RCC 7860 (cell line): ENCODE results near the gene FAM72B.
"Not testable (repeated sequence)": the region's sequence is repeated elsewhere in the genome, so short reads cannot be mapped to it uniquely, and the experiment has no call there.

Experiments used
- DNase-seq: peaks from one replicate; pipeline ENCODE4 v3.0.0-alpha.2; 2015; ENCODE audit warnings: low spot score
- FAIRE-seq: peaks from 2 replicates; lab custom pipeline; 2012; peaks lifted over from hg19 to GRCh38; lab: Jason Lieb, UNC

Gene FAM72B

DNA sequence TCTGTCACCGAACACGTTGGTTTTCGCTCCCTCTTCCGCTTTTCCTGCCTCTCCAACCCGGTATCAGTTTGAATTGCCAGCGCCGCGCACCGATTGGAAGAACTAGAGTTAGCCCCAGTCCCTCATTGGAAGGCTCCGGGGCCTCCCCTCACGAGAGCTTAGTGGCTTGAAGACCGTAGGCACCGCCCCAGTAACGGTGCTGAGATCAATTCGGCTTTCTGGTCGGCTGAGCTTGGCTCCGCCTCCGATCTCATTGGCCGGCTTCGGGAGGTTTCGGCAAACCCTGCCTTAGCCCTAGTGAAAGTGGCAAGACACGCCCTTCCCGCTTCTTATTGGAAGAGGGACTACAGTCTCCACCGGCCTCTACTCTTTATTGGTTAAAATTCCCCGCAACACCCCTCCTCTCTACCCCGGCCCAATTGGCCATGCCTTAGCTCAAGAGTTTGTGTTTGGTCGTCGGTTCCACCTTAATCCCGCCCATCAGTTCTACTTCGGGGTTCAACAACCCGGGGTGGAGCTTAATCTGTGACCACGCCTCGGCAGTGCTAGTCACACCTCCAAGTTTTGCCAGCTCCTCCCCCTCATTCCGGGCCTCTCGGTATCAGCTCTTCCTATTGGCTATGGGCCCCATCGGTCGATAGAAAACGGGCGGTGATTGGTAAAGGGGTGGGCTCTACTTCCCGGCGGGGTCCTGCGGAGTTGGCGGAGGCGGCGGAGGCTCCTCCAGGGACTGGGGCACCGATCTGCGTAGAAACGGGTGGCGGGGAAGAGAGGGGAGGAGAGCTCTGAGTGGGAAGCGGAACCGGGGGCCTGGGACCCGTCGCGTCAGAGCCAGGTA lies at the start of gene FAM72B, which contains the start of gene SRGAP2C:
Gene FAM72B (minus strand): TSS at position 51 of the 838 bp plus-strand sequence. CDS start 851 bp downstream, outside the sequence.
Gene SRGAP2C (plus strand): TSS at position 686 of the 838 bp plus-strand sequence. CDS start 2,472 bp downstream, outside the sequence.
- DNase-seq: peak; percentile 98
- peak; percentile 95 for FAIRE-seq

- DNase-seq: not testable (repeated sequence)
- FAIRE-seq: peak; percentile 65
Observed at GRCh38 chr1:121232445-121233125, 48.4 kb upstream of the FAM72B start.

- not testable (repeated sequence) for FAIRE-seq, DNase-seq
Observed at GRCh38 chr1:121230636-121231035, 46.5 kb upstream of the FAM72B start.

DNA sequence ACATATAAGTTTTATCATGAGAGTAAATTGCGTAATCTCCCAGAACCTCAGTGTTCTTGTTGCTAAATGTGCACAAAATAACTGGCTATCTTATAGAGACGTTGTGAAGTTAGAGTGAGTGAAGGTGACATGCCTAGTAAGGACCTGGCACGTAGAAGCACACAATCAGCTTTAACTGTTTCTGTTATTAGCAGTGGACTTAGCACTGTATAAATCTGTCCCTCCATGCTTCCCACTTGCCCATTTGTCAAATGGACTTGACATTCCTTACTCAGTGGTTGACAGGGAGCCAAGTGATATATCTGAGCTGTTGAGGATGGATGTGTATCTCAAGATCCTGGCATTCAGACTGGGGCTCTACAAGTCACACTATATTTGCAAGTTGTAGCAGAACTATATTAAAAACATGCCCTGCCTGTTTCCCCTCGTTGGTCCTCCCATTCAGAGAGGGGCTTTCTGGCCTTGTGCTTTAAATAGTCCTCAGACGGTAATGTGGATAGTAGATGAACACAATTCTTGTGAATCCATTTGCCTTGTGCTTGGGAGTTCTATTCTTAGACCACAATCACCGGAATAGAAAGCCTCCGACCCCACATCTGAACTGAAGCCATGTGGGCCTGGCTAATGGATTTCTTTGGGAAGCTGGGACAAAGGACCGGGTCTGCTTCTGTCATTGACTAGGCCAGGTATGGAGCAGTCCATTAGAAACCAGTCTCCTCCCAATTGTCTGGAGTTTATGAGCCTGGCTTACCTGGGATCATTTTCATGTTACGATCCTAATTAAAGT lies 43.6 kb upstream of the FAM72B start:
- not testable (repeated sequence) for DNase-seq, FAIRE-seq

DNA sequence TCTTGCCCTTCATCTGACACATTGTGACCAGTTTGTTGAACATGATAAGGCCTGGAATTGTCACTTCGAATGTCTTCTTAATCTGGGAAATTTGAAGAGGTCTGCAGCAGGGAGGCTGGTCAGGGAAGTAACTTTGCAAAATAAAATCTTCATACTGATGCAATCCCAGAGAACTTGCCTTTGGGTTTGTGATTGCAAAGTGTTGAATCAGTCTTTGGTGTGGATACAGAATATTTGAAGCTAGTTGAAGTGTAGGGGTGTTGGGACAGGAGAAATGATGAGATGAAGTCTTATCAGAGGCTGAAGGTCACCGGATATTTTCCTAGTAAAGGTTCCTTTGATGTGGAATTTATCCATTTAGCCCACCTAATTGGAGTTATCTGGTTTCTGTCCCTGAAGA lies 42.8 kb upstream of the FAM72B start:
- DNase-seq, FAIRE-seq: not testable (repeated sequence)

DNA sequence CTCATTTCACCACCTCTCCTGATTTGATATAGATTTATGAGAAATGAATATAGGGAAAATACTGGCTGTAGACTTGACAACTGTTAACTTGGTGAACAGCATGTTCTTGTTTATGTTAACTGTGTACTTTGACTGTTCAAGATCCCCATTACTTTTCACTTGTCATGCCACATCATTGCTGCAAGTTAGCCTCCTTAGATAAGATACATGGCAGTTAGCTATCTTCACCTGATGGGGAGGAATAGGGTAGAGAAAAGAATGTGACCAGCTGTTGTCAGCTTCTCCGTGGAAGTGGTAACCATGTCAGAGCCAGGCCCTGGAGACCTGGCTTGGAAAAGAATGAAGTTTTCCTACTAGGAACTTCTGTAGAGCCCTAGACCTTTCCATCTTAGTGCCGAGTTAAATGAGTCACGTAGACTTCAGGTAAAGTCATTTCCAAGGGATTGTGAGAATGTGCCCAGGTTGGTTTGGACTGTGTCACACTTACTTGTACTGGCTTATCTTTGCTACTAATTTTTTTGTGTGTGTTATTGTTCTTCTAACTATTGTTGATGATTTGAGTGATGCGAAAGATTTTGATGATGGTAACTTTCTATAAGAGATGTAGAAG lies 42.3 kb upstream of the FAM72B start:
- DNase-seq, FAIRE-seq: not testable (repeated sequence)

DNA sequence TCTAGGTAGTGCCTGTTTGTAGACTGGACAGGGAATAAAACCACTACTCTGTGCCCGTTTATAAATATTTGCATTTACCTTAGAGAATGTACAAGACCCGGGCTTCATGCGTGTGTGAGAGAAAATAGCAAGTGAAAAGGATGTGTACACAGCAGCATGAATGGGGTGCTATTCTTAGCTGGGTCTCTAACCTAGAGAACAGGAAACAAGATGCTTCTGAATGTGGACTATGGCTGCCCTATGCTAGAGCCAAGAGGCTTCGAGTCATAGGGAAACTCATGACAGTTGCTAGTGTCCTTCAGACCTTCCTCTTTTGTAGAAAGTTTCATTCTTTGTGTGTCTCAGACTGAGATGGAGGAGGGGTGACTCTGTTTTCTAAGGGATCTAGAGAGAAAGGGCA lies 40.6 kb upstream of the FAM72B start:
- DNase-seq, FAIRE-seq: not testable (repeated sequence)

DNA sequence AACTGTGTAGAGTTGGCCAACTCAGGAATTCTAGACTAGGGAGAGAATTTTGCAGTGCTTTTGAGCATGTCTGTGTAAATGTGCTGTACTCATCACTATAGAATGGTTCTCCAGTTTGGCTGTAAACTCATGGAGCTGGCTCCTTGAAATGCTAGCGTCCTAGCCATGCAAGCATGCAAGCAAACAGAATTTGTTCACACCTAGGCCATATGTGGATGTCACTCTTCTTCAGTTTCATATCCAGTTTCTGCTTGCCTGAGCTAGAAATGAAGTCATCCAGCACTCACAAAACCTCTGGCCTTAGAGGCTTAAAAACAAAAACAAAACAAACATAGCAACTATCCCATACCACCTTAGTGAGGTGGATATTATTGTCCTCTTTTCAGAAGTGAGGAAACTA lies 37.6 kb upstream of the FAM72B start:
- DNase-seq, FAIRE-seq: not testable (repeated sequence)

GRCh38 chr1:121216676-121217075 lies 32.5 kb upstream of the FAM72B start:
- DNase-seq, FAIRE-seq: not testable (repeated sequence)

- not testable (repeated sequence) for DNase-seq, FAIRE-seq
Observed at GRCh38 chr1:121215699-121216417, 31.7 kb upstream of the FAM72B start.

DNA sequence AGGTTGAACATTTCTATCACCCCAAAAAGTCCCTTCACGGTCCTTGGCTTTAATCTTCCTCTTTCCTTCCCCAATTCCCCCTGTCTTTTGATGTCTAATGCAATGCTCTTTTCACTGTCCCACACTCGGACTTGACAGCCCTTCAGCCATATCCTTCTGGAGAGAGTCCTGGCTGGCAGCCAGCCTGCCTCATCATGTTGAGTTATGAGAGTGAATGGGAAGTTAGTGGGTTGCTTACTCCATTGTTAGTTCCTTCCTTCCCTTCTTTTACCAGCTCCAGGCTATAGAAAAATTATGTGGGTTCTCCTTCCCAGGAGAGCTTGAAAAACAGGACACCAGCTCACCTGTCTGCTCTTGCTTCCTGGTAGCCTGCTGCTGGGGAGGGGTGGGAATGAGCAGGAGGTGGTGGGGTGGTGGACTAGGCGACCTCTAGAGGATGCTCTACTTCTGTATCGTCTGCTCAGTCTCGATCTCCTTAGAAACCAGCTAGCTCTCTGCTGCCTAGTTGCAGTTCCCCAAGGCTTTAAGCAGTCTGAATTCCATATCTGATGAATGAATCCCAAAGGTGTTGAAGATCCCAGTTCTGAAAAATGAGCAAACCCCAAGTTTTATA lies 30.5 kb upstream of the FAM72B start:
- FAIRE-seq: peak; percentile 36
- DNase-seq: not testable (repeated sequence)

GRCh38 chr1:121213491-121213890 lies 29.4 kb upstream of the FAM72B start:
- FAIRE-seq, DNase-seq: not testable (repeated sequence)

DNA sequence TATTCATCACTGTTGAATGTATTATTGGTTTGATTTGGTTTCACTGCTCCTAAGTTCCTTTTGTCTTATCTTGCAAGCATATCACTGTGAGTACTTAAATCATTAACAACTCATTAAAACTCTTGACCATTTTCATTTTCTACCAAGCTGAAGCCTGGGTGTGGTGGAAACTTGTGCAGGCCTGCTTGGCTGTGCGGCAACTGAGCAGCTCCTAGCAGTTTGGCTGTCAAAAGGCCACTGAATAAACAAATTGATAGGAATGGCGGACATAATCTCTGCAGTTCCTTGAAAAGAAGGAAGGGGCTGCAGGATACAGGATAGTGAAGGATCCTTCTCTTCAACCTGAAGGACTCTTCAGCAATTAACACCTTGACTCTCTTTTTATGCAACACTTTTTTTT lies 26.6 kb upstream of the FAM72B start:
- DNase-seq, FAIRE-seq: not testable (repeated sequence)

DNA sequence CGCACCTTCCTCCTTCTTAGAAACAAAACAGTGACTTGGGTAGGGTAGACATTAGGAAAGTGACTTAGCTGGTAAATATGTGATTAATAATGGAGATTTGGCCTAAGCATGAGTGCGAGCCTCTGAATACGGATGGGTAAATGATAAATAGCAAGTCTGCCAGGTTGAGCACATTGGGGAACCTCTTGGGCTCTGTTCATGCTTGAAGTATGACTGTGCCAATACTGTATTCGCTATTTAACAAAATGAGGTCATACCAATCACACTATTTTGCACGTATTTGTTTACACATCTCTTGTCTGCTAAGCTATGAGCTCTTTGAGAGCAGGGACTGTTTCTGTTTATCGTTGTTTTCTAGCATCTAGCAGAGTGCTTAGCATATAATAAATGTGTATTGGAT lies 24.2 kb upstream of the FAM72B start:
- not testable (repeated sequence) for DNase-seq, FAIRE-seq

DNA sequence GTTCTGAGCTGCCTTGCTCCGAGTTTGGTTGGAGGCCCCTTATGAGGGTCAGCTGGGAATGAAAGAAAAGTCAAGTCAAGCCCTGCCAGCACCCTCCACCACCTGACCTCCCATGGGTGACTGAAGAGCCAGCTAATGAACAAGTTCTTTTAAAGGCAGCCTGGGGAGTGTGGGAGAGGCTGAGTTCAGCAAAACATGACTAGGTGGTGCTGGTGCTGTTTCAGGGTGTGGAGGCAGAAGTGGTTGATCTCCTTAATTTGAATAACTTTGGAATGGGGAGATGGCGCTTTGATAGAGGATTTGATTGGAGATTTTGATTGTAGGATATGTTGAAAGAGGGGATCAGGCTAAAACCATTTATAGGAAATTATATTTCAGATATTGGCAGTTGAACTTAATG lies 23.2 kb upstream of the FAM72B start:
- DNase-seq, FAIRE-seq: not testable (repeated sequence)

DNA sequence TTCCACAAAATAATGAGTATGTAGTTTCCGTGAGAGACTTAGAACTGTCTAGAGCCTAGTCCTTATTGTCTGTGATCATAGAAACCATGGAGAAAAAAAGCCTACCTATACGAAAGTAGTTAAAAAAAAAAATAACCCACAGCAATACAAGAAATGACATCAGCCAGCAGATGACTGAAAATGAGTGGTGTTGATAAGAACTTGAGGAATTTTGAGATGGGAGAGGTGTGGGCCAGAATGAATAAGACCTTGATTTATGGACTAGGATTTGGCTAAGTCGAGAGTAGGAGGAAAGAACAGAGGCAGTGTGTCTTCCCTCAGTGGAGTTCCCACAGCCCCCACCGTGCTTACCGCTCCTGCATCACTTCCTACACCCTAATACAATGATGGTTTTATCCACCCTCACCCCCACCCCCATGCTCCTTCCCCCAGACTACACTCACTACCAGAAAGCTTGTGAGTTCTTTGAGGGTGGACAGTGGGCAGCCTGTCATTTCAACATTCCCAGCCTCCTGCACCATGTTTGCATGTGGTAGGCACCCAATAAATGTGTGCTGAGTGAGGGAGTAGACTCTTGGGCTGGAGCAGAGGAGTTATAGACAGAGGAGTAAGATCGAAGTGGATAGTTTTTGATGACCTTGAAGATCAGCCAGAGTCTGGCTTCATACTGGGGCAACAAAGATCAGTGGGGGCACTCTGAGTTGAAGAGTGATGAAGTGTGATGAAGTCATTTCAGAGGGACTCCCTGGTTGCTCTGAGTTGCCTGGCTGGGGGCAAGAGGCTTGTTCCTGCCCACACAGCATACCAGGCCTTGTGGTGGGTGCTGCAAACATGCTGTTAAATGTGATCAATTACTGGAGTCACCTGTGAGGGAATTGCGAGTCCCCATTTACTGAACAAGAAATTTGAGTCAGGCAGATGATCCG lies 21.9 kb upstream of the FAM72B start:
- peak; percentile 69 for FAIRE-seq
- peak; percentile 2 for DNase-seq

- FAIRE-seq (peak; percentile 30), DNase-seq (peak; percentile 30)
Observed at GRCh38 chr1:121202986-121203385, 18.8 kb upstream of the FAM72B start.
